Right ventricle myocardium inferior (tissue), 1 donor: ENCODE results near the gene HS3ST1. TPM values are rescaled to one million over a fixed set of nuclear protein-coding genes. Genes with fewer than 3 reads are reported as not detected.
A peak's percentile ranks its signal among the peaks of the same experiment; 100 is the strongest.

ENCODE experiments used
- ATAC-seq: fragments of 200-7000 bp; cut with Tn5 transposase; one replicate; pipeline ENCODE4 v1.9.1; 2020; ENCODE audit warnings: mild to moderate bottlenecking, moderate library complexity
- DNase-seq: peaks from one replicate; pipeline ENCODE4 v3.0.0; 2021; ENCODE audit errors: missing footprints
- intact Hi-C: fragments of 100-400 bp; cut with DNase I; formaldehyde crosslinking; loops from one replicate; pipeline ENCODE4 v1.11.0; 2022
- long read RNA-seq: library from polyadenylated mRNA; unstranded; transcript quantifications from one replicate; pipeline ENCODE4 v2.0.0, GENCODE V29; 2021
- total RNA-seq: library from RNA; stranded (reverse); fragmentation: NEBNext Ultra II Directional; extraction: Animal tissue kit (Norgen Biotek cat#: 25700); gene quantifications from one replicate; pipeline ENCODE4 v1.2.1, GENCODE V29; 2021
- donor health status: DM: no; HTN: yes; CAD: no; lungs with severe emphysema.

The HS3ST1 gene
- 1.4 TPM for total RNA-seq
- long read RNA-seq, full-length matches to known transcripts: 1 of 2 reads
- long read RNA-seq, partial matches to known transcripts: 0 of 2 reads
- long read RNA-seq, other reads (novel, unspliced or antisense): 1 of 2 reads

DNA sequence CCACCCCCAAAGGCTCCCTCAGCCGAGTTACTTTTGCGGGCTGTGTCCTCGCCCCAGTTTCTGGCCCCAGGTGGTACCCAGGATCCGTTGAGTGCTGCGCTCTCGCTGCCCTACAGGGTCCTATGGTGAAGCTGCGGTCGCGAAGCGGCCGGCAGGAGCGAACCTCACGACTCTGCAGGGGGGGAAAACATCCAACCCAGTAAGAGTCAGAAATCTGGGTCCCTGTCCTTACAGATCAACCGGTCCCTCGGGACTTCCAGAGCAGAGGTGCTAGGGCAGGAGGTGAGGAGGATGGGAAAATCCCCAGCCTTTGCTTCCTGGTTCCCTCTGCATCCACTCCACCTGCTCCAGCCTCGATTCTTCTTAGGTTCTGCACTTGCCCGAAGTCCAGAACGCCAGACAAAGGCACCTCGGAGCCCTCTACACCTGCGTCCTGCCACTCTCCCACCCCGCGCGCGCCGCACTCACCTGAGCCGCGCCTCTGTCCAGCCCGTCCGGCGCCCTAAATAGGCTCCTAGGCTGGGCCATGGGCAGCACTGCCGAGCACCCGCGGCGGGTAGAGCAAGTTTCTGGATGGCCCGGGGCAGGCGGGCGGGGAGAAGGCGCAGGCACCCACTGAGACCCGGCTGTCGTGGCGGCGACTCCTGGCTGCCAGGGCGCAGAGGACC, at the start of gene HS3ST1:
Gene HS3ST1 (minus strand): TSS at position 664 of the 668 bp plus-strand sequence. CDS start 28,889 bp downstream, outside the sequence.
- intact Hi-C loops: loop anchor here (5.0 kb wide), 2 partner anchors 194 to 846 kb away; no protein-coding TSS in a partner anchor

DNA sequence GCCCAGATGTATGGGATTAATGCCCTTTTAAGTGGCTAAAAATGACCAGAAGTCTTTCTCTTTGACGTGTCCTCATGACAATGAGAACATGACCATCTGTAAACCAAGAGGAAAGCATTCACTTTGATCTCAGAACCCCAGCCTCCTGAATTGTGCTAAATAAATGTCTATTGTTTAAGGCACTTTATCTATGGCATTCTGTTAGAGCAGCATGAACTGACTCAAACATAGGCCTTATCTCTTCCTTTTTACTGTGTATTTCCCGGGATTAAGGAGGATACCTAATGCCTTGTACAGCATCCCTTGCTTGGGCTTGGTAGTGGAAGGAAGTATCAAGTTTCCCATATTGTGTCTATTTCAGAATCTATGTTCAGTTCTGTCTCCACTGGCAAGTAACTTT, 47.2 kb upstream of the HS3ST1 start:
- ATAC-seq (no peak), DNase-seq (no peak)
- intact Hi-C loops: no loop called here

More for the DNA sequence above, at the start of gene HS3ST1:
- ATAC-seq: no peak
- no peak for DNase-seq

DNA sequence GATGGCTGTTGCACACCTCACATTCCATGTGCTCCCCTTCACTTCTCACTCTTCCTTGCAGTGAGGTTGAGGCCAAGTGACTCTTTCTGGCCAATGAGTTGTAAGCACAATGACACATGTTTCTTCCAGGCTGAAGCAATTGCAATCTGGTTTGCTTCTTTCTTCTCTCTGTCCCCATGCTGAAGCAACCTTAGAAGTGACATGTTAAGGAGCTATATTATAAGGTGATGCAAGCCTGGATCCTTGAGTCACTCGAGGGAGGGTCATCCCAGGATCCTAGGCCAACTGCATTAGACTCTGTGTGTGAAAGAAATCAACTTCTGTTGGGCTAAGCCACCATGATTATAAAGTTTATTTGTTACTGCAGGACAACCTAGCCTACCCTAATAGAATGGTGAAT, 45.5 kb upstream of the HS3ST1 start:
- DNase-seq (no peak), ATAC-seq (no peak)
- intact Hi-C loops: no loop called here

DNA sequence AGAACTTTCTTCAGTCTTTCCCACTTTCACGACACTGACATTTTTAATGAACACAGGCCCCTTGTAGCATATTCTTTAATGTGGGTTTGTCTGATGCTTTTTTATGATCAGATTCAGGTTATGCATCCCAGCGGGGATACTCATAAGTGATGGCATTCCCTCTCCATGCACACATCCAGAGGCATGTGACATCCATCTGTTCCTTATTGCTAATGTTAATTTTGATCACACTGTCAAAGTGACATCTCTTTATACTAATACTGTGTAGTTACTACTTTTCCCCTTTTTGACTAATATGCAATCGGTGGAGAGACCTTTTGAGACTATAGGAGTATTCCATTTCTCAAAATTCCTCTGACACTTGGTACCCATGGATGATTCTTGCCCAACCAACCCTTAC, 43.8 kb upstream of the HS3ST1 start:
- no peak for DNase-seq
- ATAC-seq: no peak
- intact Hi-C loops: no loop called here

DNA sequence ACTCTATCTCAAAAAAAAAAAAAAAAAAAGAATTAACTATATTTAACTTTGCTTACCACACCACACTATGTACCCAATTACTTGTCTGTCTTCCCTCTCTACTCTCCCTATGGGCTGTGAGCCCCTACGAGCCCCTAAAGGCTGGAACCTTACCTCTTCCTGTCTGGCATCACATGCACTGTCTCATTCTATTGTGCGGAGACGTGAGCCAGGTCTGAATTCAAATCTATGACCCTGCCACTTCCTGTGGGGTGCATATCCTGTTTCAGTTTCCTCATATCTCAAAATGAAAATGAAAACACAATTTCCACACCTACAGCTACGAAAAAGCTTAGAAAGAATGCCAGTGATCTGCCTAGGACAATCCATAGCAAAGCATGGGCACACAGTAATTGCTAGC, 42.9 kb upstream of the HS3ST1 start:
- intact Hi-C loops: no loop called here
- ATAC-seq: peak; percentile 26
- DNase-seq: no peak

DNA sequence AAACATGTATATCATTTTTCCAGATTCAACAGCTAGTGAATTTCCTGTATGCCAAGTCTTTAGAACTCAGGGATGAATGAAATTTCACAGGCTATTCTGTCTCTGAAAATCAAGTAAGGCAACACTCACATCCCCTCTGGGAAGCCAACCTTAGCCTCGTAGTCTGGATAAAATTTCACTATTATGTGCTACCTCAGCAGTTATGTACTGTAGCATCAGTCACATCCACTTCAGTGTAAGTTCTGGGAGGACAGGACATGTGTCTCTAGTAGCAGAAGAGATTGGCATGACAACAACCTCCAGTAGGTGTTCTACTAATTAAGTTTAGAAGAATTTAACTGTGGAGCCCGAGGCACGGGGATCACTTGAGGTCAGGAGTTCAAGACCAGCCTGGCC, 42.4 kb upstream of the HS3ST1 start:
- no peak for DNase-seq
- intact Hi-C loops: no loop called here
- ATAC-seq: no peak

DNA sequence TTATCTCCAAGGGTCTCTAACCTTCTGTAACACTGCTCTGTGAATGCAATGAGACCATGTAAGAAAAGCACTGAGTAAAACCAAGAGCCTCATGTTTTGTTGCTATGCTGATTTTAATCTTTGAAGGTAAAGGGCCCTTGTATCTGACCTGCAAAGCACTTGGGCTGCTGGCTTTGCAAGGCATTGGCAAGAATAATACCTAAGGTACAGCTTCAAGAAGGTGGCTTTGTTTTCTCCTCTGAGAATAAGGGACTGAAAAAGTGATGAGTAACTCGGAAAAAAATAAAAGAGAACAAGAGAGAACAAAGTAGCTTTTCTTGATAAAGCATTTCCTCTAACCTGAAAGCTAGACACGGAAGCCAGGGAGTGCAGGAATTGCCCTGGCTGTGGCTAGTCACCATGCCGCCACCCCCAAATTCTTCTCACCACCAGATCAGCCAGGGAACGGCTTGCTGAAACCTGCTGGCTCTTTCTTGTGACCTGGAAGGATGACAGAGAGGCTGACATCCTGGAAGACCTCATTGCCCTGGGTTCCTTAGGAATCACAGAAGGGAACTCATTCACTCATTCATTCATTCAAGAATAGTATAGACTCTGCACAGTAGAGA, 41.8 kb upstream of the HS3ST1 start:
- DNase-seq (no peak), ATAC-seq (no peak)
- intact Hi-C loops: no loop called here

DNA sequence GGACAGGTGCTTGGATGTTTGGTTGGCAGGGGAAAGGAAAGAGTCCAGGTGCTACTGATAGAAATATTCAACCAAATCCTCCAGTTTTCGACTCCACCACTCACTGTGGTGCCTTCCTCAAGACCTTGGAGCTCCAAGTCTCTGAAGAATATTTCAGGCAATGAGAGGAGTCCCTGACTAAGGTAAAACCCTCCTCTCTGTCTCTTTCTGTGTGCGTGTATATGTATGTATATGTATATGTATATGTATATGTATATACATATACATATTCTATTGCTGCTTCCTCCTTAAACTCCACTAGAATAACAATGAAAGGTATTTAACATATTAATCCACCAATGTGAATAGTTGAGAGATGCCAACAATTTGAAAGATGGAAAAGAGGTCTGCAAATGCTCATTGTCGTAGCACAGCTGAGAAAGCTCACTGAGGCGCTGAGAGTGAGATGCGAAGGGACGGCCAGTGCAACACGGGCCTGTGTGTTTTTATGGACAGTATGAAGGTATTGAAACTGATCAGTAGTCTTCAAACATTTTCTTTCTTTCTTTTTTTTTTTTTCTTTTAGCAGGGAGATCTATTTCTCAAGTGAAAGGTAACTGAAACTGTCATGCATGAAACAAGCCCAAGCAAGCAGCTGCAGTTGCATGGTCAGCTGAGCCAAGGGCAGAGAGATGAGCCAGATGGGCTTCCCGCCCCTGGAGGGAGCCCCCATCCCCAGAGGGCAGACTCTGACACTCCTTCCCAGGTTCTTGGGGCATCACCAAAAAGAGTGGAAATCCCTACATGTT, 41.1 kb upstream of the HS3ST1 start:
- intact Hi-C loops: no loop called here
- DNase-seq (no peak), ATAC-seq (no peak)

DNA sequence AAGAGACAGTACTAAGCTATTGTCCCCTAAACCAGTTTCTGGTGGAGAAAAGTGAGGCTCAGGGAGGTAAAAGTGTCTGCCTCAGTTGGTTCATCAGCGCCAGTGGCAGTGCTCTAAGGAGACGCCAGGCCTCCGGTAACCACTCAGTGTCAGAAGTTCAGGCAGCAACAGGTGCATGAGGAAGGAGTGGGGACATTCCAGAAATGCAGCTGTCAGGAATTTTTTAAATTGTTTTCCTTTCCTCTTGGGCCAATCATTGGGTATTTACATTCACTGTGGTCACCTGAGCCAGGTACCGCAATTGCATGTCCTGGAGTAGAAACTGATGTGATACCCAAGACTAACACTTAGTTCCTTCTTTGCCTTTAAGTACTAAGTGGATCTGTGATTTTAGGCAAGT, 40.2 kb upstream of the HS3ST1 start:
- DNase-seq (no peak), ATAC-seq (no peak)
- intact Hi-C loops: no loop called here

DNA sequence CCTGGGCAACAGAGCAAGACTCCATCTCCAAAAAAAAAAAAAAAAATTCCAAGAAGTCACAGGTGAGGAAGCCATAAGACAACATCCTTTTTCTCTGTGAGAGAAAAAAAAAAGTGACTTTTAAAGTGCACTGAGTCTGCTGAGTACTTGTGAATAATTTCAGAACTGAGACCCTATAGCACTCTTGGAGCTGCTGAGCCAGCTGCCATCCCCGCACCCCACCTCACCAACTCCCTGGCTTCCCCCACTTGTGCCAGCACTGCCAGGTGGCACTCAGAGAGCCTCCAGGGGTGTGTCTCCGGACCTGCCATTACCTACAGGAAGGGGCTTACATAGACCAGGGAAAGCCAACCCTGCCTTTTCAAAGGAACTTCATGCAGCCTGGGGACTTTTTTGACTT, 39.2 kb upstream of the HS3ST1 start:
- ATAC-seq: no peak
- DNase-seq: no peak
- intact Hi-C loops: no loop called here

DNA sequence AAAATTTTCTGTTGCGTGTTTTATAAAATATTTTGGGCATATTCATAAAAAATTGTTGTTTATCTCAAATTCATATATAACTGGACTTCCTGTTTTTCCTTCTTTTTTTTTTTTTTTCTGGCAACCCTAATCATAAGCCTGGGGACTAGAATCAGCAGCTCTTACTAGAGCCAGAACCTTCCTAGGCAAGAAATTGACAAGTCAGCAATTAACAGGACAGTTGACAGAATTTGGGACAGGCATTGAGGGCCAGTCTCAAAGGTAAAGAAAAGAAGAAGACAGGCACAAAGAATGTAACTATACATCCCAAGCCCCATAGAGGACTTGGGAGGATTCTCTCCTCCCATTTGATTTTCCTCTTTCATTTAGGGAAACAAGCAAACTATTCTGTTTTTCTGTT, 35.0 kb upstream of the HS3ST1 start:
- ATAC-seq: no peak

DNA sequence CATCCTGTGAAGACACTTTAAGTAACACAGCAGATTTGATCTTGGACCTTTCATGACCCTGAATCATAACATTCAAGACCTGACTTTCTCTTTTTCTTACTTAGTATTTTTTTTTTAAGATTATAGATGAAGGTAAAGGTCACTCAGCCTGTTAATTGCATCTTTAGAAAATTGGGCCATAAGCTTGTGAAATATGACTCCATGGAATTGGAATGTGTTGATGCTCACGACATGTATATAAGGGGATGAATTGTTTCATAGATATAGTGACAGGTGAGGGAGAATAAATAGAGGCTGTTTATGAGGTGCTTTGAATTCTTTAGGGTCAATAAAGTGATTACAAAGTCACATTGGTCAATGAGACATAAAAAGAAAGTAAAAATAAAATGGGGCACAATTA, 27.7 kb upstream of the HS3ST1 start:
- intact Hi-C loops: no loop called here
- no peak for DNase-seq
- no peak for ATAC-seq

More for the DNA sequence above, 35.0 kb upstream of the HS3ST1 start:
- intact Hi-C loops: no loop called here
- DNase-seq: no peak

DNA sequence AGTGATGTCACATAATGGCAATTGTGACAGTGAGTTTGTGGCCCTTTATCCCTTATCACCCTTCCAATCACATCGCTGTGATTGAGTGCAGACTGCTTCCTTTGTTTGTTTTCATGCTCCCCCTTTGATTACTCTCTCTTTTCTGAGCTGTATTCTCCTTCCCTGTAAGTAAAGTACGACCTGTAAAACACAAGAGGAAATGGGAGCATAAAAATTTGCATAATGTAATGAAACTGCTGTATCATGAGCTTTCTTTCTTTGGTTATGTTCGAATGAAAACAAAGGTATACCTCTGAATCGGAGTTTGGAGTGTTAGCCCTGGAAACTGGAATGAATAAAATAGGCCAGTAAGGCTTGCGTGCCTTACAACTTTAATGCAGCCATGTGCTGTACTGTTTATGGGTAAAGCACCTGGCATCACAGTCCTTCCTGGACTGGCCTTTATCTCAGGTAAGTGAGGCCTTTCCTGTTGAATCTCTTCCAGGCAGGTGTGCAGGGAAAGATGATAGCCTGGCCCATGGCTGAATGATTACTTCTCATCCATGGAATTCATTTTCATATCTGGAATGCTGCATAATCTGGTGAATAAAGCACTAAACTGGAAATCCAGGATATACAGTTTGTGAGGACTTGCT, 26.6 kb upstream of the HS3ST1 start:
- ATAC-seq (no peak), DNase-seq (no peak)
- intact Hi-C loops: no loop called here

DNA sequence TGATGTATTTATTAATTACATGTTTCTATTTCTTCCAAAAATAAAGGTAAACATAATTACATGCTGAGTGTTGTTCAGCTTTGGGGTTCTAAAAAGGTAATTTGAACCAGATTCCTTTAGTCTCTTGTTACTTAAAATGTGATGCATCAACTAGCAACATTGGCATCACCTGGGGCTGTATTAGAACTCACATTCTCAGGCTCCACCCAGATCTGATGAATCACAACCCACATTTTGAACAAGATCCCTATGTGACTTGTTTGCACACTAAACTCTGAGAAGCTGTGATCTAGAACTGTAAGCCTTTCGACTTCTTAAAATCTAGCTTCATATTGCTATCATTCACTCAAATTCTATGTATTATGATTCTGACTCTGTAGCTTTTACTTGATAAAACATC, 23.0 kb upstream of the HS3ST1 start:
- intact Hi-C loops: no loop called here
- DNase-seq (no peak), ATAC-seq (no peak)

DNA sequence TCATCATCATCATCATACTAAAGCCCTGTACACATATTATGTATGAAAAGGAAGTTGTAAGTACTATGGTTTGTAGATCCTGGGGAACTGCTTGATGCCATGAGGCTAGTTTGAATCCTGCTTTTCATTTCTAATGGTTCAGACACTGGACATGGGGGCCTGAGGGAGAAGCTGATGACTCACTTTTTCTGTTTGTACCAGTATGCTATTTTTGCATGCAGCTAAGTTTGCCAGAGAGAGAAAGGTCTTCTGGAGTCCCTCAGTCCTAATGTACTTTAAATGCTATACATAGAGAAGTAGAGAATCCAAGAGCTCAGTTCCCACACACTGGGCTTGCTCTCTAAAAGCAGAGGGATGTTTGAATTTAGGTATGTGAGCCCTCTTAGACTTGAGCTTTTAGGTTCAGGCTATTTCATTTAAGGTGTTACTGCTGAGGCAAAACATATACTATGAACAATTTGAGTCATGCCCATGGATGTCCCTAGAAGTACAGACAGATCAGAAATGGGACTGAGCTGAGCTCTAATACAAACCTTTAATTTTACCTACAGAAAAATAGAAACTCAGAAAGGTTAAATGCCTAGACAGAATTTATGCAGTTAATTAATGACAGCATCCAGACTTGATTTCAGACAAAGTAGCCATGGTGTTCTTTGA, 17.6 kb upstream of the HS3ST1 start:
- no peak for DNase-seq
- intact Hi-C loops: no loop called here
- ATAC-seq: peak; percentile 50

DNA sequence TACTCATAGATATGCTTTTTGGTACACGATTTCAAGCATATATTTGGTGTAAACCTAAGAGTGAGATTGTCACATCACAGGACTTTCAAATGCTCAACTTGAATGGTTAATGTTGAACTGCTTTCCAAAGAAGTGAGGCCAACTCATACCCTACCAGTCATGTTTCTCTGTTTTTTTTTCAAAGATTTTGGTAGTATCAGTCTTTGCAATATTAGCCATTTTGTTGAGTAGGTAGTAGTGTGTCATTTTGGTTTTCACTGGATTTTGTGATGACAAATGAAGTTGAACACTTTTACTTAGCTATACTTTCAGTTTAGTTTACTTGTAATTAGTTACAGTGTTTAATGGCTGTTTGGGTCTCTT, 12.5 kb upstream of the HS3ST1 start:
- DNase-seq (no peak), ATAC-seq (no peak)
- intact Hi-C loops: no loop called here

DNA sequence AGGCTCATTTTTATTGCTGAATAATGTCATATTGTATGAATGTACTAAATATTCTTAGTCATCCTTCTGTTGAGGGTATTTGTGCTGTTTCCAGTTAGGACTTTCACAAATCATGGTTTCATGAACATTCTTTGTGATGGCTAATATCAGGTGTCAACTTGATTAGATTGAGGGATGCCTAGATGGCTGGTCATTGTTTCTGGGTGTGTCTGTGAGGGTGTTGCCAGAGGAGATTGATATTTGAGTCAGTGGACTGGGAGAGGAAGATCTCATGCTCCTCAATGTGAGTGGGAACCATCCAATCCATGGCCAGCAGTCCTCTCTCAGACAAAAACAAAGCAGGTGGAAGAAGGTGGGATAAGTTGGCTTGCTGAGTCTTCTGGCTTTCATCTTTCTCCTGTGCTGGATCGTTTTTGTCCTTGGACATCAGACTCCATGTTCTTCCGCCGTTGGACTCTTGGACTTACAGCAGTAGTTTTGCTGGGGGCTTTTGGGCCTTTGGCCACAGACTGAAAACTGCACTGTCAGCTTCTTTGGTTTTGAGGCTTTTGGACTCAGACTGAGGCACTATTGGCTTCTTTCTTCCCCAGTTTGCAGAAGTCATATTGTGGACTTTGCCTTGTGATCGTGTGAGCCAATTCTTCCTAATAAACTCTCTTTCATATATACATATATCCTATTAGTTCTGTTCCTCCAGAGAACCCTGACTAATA, 11.9 kb upstream of the HS3ST1 start:
- intact Hi-C loops: no loop called here
- DNase-seq (no peak), ATAC-seq (no peak)

DNA sequence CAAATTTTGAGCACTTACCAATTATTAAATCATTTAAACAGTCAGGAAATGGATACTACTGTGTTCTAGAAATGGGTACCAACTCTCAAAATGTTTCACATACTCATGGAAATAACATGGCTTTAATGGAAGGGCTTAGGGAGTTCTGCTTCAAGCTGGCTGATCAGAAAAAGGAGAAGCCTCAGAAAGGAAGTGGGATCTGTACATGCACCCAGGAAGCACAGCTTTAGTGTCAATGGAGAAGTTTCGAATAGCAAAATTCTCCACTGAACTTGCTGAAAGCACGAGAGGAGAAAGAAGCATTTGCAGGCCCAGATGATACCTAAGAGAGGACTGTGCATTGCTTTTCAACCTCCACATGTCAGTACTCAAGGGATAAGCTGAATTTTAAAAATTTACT, 11.1 kb upstream of the HS3ST1 start:
- ATAC-seq: peak; percentile 48
- intact Hi-C loops: no loop called here
- DNase-seq: no peak
